OCI-LY7 (cell line): ENCODE results near the gene HIVEP2.

Experiments
- EZH2phosphoT487 ChIP-seq: fragments of 200-600 bp; sonication (generic); IDR thresholded peaks from 2 replicates; pipeline ENCODE4 v1.6.1; 2018; ENCODE audit warnings: low read depth, borderline replicate concordance, mild to moderate bottlenecking, mixed run types, antibody characterized with exemption, low read length, moderate library complexity, mixed read lengths
- TF ChIP-seq, protein P1 (sequence below): fragments of 200-600 bp; sonication (generic); conservative IDR thresholded peaks from 2 replicates; pipeline ENCODE4 v1.5.1; 2014; ENCODE audit warnings: mild to moderate bottlenecking, antibody characterized with exemption, low read length, moderate library complexity, mixed read lengths

DNA sequence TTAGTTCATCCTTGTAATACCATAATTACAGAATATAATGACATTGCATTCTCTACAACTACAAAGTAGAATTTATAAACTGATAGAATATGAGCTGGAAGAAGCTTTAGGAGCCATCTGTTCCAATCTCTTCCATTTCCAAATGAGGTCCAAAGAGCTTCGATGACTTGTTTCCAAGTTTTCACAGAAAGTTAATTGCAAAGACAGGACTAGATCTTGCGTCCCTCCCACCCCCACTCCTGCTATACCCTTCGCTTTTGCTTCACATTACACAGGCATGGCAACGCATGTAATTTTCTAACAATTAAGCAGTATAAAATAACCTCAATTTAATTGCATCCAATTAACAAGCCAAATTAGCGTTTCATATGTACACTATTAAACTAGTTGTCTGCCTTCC lies 7.0 kb downstream of the HIVEP2 start:
- TF ChIP-seq, protein P1, sequence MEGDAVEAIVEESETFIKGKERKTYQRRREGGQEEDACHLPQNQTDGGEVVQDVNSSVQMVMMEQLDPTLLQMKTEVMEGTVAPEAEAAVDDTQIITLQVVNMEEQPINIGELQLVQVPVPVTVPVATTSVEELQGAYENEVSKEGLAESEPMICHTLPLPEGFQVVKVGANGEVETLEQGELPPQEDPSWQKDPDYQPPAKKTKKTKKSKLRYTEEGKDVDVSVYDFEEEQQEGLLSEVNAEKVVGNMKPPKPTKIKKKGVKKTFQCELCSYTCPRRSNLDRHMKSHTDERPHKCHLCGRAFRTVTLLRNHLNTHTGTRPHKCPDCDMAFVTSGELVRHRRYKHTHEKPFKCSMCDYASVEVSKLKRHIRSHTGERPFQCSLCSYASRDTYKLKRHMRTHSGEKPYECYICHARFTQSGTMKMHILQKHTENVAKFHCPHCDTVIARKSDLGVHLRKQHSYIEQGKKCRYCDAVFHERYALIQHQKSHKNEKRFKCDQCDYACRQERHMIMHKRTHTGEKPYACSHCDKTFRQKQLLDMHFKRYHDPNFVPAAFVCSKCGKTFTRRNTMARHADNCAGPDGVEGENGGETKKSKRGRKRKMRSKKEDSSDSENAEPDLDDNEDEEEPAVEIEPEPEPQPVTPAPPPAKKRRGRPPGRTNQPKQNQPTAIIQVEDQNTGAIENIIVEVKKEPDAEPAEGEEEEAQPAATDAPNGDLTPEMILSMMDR, result no peak
- no peak for TF ChIP-seq EZH2phosphoT487
